ENCODE results near the gene FBXO9.

The FBXO9 gene

DNA sequence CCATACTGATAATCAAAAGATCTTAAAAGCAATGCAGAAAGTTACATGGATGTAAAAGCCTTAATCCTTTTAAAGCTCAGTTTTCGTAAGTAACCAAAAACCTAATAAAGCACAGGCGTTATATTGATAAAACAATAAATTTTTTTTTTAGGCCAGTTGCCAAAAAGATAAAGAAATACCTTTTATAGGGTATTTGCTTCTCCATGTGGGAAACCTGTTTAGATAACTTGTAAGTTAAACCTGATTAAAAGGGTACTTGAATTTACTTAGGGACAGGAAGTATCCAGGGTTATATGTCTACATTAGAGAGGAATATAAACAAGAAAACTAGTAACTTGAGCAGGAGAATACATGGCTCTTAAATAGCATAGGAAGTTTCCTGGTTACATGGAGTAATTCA is 21.1 kb downstream of the FBXO9 start:
- H3K4me3 ChIP-seq (ENCODE audit: low read depth, low read length), result no peak overlapping the region

DNA sequence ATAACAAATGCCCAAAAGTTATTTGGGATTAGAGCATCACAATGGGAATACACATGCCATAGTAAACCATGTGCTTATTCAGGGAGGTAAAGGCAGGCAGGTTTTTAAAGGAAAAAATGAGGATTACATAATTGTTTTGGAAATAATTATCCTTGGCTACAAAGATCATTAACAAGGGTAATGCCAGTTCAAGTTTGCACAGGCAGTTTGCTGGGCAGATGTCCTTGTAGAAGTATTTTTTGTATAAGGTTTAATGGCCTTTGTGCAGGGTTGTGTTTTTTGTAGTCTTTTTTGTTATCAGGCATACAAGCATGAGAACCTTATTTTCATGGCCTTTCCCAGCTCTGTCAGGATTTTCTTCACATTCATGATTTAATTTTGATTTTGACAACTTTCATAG is 24.7 kb downstream of the FBXO9 start:
- H3K4me3 ChIP-seq (ENCODE audit: low read depth, low read length), result no peak overlapping the region

DNA sequence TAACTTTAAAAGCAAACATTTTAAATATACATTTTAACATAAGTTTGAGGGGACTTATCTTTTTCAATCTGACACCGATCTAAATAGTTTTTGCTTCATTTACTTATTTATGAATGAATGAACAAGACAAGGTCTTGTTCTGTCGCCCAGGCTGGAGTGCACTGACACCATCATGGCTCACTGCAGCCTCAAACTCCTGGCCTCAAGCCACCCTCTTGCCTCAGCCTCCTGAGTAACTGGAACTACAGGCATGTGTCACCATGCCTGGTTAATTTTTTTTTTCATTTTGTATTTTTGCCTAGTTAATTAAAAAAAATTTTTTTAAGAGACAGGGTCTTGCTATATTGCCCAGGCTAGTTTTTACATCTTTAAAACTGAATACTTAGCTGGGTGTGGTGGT is 25.4 kb downstream of the FBXO9 start:
- H3K4me3 ChIP-seq (ENCODE audit: low read depth, low read length), result no peak overlapping the region

GRCh38 chr6:53095270-53095669 is 30.1 kb downstream of the FBXO9 start:
- no peak overlapping the region for H3K4me3 ChIP-seq (ENCODE audit: low read depth, low read length)

DNA sequence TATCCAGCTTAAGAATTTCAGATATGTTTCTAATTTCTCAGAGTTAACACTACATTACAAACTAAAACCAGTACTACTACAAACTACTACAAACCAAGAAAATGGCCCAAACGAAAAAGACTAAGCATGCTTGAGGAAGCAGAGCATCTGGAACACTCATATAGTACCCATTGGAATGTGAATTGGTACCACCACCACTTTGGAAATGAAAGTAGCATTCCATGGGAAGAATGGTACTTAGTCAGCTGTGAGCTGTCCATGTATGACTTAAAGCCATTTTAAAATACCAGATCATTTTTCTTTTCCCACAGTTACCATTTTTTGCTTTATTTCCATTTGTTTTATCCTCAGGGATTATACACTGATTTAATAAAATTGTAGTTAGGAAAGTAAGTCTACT is 30.5 kb downstream of the FBXO9 start:
- no peak overlapping the region for H3K4me3 ChIP-seq (ENCODE audit: low read depth, low read length)

DNA sequence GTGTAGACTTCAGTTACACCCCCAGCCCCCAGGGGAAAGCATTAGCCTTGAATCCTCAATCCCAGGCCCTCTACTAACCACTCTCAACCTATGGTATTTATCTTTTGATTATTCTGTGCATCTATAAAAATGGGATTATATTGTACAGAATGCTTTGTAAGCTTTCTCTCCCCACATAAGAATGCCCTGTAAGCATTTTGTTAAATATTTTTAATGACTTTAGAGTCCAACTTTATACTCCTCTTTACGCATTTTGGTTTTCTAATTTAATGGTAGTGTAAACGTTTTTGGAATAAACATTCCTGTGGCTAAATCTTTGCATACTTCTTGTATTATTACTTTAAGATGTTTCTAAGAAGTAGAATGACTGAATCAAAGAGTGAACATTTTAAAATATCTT is 35.4 kb downstream of the FBXO9 start:
- no peak overlapping the region for H3K4me3 ChIP-seq (ENCODE audit: low read depth, low read length)

DNA sequence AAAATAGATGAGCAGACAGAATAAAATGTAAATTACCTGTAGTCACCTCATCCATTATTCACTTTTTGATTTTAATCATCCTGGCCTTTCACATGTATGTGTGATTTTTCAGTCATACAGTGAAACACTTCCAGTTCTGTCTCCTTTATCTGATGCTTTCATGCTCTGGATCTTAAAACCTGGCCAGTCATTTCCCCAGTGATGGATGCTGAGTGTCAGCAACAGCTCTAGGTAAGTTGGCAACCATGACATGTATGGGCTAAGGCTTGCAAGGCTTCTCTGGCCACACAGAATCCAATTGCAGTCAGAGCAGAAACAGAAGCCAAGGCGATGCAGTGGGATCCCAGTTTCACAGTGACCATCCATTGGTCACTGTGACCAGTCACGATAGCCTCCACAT is 35.8 kb downstream of the FBXO9 start:
- no peak overlapping the region for H3K4me3 ChIP-seq (ENCODE audit: low read depth, low read length)

DNA sequence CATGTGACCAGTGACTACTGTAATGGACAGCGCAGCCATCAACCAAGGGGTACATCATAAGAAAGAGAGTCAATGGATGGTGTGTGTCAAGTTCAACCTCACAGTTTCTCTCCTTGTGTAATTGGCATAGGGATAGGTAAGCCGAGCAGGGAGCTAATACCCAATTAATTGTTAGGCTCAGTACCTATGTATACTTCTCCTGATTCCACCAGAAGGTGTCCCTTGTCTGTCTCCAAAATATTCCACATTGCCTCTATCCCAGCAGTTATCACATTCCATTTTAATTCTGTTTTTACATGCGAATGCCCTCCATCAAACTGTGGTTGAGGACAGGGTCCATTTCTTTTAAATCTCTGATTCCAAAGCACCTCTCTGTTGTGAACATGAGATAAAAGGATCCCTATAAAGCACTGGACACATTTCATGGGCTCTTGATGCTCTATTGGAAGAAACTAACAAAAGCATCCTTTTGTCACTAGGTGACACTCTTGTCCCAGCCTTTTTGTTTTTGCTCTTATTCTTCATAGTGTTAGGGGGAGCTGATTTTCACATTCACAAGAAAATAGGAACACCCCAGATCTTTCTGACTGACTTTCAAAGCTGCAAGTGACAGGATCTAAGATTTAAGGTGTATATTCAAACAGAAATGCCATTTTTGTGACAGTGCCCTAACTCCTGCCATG is 38.9 kb downstream of the FBXO9 start:
- H3K4me3 ChIP-seq (ENCODE audit: low read depth, low read length), result no peak overlapping the region

- H3K4me3 ChIP-seq (ENCODE audit: low read depth, low read length), result no peak overlapping the region
Observed at GRCh38 chr6:53104916-53105315, 39.7 kb downstream of the FBXO9 start.

- H3K4me3 ChIP-seq (ENCODE audit: low read depth, low read length), result no peak overlapping the region
Observed at GRCh38 chr6:53107091-53107490, 41.9 kb downstream of the FBXO9 start.

DNA sequence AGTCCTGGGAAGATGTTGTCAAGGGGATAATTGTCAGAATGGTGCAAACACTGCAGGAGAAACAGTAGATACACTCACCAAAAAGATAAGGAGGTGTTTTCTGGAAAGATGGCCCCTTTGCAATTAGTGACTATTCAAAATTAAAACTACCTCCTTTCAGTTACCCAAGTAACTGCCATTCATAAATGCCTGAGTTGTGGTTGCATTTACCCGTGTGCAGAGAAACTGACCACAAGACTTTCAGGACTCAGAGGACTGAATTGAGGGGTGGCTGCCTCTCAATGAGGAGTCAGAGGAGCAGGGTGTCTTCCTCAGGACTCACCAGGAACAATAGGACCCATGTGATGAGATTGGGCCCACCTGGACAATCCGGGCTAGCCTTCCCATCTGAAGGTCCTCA is 44.4 kb downstream of the FBXO9 start:
- no peak overlapping the region for H3K4me3 ChIP-seq (ENCODE audit: low read depth, low read length)

GRCh38 chr6:53111865-53112264 is 46.7 kb downstream of the FBXO9 start:
- H3K4me3 ChIP-seq (ENCODE audit: low read depth, low read length), result no peak overlapping the region

- H3K4me3 ChIP-seq (ENCODE audit: low read depth, low read length), result no peak overlapping the region
Observed at GRCh38 chr6:53112404-53112803, 47.2 kb downstream of the FBXO9 start.

DNA sequence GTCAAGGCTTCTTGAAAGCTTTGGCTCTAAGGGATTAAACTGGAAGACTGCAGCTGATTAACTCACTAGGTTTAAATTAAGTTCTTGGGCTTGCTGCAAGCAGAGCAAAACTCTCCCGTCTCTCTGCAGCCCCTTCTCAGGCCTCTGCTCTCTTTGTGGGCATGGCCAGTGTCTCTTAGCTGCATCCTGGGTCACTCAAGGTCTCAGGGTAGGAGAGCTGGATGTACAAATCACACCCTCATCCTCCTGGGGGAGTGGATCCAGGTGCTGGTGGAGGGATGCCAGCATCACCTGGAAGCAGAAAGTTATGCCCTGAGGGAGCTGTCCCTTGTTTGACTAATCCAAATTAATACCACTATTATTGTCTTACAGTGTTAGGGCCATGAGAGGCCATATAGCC is 47.7 kb downstream of the FBXO9 start:
- H3K4me3 ChIP-seq (ENCODE audit: low read depth, low read length), result no peak overlapping the region

DNA sequence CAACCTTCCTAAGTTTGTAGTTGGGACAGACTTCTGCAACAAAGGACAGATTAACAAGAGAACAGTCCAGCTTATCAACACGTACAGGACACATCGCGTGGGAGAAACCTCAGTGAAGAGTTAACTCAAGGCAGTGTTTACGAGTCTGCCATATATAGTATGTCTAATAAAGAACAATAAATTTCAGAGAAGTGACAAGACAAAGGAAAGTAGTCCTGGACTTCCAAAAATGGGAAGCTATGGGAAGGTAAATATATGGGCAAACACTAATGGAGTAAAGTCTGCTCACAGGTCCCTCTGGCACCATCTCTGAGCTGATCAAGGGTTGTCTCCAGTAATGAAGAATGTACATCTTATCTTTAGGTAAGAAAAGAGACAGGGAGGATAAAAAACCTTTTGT is 48.5 kb downstream of the FBXO9 start:
- H3K4me3 ChIP-seq (ENCODE audit: low read depth, low read length), result no peak overlapping the region

DNA sequence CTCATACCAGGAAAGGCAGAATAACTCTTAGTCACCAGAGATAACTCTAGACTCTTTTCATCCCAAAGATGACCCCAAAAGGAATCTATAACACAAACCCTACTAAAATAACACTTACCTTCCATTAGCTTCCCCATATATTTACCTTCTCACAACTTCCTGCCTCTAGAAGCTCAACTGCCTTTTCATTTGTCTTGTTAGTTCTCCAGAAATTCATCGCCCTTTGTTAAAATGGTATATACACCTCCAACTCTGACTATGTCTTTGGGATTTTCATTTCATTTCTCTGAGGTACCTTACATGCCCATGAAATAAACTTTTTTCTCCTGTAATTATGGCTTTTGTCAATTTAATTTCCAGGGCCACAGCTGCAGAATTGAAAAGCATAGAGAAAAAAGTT is 49.9 kb downstream of the FBXO9 start:
- no peak overlapping the region for H3K4me3 ChIP-seq (ENCODE audit: low read depth, low read length)

DNA sequence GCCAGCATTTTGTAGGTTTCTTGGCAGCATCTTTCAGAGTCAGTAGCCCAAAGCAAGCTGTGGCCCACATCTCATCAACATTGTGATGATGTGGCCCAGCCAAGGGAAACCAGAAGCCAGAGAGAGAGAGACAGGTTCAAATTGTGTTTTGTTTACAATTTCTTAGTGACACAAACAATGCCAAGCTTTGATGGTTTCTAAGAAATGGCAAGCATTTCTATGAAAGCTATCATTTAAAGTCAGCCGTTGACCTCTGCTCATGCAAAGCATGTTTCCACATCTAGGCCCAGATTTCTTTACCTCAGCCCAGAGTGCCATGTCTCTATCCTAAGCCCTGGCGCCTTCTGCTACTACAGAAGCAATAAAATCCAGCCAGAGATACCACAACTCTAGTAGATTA is 50.5 kb downstream of the FBXO9 start:
- H3K4me3 ChIP-seq (ENCODE audit: low read depth, low read length), result no peak overlapping the region

- no peak overlapping the region for H3K4me3 ChIP-seq (ENCODE audit: low read depth, low read length)
Observed at GRCh38 chr6:53119349-53119748, 54.1 kb downstream of the FBXO9 start.

DNA sequence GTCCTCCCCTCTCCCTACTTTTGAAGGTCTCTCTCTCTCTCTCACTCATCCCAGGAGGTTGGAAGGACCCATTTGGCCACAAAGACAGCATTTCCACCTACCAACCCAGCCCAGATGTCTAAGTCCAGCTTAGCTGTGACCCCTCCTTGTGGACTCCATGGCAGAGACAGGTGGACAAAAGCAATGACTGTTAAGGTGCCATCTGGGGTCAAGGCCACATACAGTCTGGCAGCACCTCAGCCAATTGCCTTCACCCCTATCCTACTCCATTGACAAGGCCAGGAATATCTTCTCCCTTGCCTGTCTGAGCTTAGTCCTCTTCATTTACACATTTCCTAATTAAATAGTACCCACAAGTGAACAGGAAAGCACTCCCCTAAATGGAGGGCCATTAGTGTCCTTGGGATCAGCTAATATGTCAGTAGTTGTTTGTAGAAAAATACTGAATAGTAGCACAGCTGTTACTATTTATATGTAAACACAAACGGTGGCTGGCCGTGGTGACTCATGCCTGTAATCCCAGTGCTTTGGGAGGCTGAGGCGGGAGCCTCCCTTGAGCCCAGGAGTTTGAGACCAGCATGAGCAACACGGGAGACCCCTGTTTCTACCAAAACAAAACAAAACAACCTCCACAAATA is 54.7 kb downstream of the FBXO9 start:
- H3K4me3 ChIP-seq (ENCODE audit: low read depth, low read length), result no peak overlapping the region

DNA sequence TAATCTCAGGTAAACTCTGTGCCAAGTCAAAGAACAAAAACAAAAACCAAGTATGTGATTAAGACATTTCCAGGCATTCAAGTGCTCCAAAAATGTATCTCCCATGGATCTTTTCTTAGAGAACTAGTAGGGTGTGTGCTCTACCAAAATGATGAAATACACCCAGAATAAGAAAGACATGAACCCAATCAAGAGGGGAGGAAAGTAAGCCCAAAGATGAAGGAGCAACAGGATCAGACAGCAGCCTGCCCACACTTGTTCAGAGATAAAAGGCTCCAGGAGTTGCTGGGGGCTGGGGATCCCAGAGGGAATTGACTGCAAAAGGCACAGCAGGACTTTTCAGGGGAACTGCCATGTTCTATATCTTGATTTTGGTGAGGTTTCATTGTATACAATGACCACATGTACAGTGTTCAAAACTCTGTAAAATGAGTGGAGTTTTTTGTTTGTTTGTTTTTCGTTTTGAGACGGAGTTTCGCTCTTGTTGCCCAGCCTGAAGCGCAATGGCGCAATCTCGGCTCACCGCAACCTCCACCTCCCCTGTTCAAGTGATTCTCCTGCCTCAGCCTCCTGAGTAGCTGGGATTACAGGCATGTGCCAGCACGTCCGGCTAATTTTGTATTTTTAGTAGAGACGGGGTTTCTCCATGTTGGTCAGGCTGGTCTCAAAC is 59.1 kb downstream of the FBXO9 start:
- H3K4me3 ChIP-seq (ENCODE audit: low read depth, low read length), result no peak overlapping the region

GRCh38 chr6:53125276-53125675 is 60.1 kb downstream of the FBXO9 start:
- H3K4me3 ChIP-seq (ENCODE audit: low read depth, low read length), result no peak overlapping the region

DNA sequence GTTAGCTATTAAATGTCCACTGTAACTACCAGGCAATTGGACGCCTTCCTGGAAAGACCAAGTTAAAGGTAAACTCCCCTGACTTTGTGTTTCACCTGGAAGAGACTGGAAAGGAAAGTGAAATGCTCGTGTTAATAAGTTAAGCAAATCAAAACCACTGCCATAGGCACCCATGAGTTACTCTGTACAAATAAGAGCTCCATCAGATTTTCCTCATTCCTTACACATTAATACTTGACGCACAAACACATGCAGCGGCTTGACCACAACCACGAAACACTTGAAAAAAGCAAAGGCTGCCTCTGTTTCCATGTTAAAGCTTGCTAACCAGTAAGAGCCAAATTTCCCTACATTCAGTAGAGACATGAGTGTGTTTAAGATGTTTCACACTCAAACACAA is 63.6 kb downstream of the FBXO9 start:
- no peak overlapping the region for H3K4me3 ChIP-seq (ENCODE audit: low read depth, low read length)
